Sigmoid colon (tissue), 7 donors: ENCODE results near the gene CUL7. TPM values are rescaled to one million over a fixed set of nuclear protein-coding genes. Genes with fewer than 3 reads are reported as not detected.

ENCODE experiments used
- DNase-seq: peaks from one replicate; pipeline ENCODE4 v3.0.0-alpha.2; 2019
- H3K27ac ChIP-seq, 4 donors: fragments of 200-600 bp; sonication (generic); one replicate each; pipeline ENCODE4 v1.5.1; 2016 to 2019; ENCODE audit warnings: mild to moderate bottlenecking in 1 of 4
- H3K27me3 ChIP-seq, 3 donors: fragments of 200-600 bp; sonication (generic); one replicate each; pipeline ENCODE4 v1.5.1; 2019; ENCODE audit warnings: mild to moderate bottlenecking in 1 of 3
- H3K36me3 ChIP-seq, 4 donors: fragments of 200-600 bp; sonication (generic); one replicate each; pipeline ENCODE4 v1.5.1; 2016 to 2019
- H3K4me1 ChIP-seq, 4 donors: fragments of 200-600 bp; sonication (generic); one replicate each; pipeline ENCODE4 v1.5.1; 2017 to 2019
- H3K4me3 ChIP-seq, 4 donors: fragments of 200-600 bp; sonication (generic); one replicate each; pipeline ENCODE4 v1.5.1; 2017 to 2019; ENCODE audit warnings: mild to moderate bottlenecking in 2 of 4, moderate library complexity in 1 of 4
- H3K9me3 ChIP-seq, 4 donors: fragments of 200-600 bp in 3 of 4; sonication (generic) in 3 of 4; one replicate each; pipeline versions ENCODE4 v1.5.1 to v1.6.1; 2013 to 2019
- EP300 ChIP-seq, 4 donors: sonication (generic); formaldehyde crosslinking; IDR thresholded peaks; one replicate each; pipeline ENCODE4 v1.6.1; 2017; ENCODE audit warnings: antibody characterized with exemption in 4 of 4
- POLR2A ChIP-seq, 2 donors: fragments of 450-650 bp; IDR thresholded peaks; one replicate each; pipeline ENCODE4 v1.6.1; 2016; ENCODE audit warnings: antibody characterized with exemption in 2 of 2, mild to moderate bottlenecking in 2 of 2, moderate library complexity in 2 of 2
- POLR2AphosphoS5 ChIP-seq, 4 donors: sonication (generic); formaldehyde crosslinking; IDR thresholded peaks; one replicate each; pipeline ENCODE4 v1.6.1; 2017; ENCODE audit warnings: antibody characterized with exemption in 4 of 4
- WGBS, 2 donors: extraction: QIAGEN DNeasy Blood & Tissue Kit; methylation state at CpG; one replicate each; pipeline ENCODE4 v1.1.7; 2013; 5-methylcytosine and 5-hydroxymethylcytosine counted together
- intact Hi-C: fragments of 100-400 bp; cut with DNase I; formaldehyde crosslinking; loops from one replicate; pipeline ENCODE4 v1.15.1; 2023
- polyA plus RNA-seq, 3 donors: library from polyadenylated mRNA; stranded (reverse); fragments of 200-250 nt; gene quantifications; one replicate each; pipeline ENCODE4 v1.2.3, GENCODE V29; 2013
- total RNA-seq, 4 donors: library from RNA; depleted of rRNA; stranded (reverse); fragments of >200 nt; gene quantifications; one replicate each; pipeline ENCODE4 v1.1.0, GENCODE V29; 2016
- TF ChIP-seq, protein P1 (sequence below), 4 experiments: fragments of 450-650 bp in 3 of 4; fragments of 200-600 bp in 1 of 4; IDR thresholded peaks; one replicate each; pipeline ENCODE4 v1.5.1; 2016 to 2019; ENCODE audit warnings: antibody characterized with exemption in 4 of 4, mild to moderate bottlenecking in 3 of 4, moderate library complexity in 2 of 4
- donor health status: healthy with polysubstance abuse.
- donor health status: Bipolar disorder and iron deficiency.
- donor health status: healthy.

CUL7 gene
- total and polyA plus RNA-seq, 7 donors, result 3.0 to 14.4 (median 10.3) TPM

- H3K9me3 ChIP-seq, result no peaks in the 10 kb centered on the region
- H3K4me1 ChIP-seq, result no peaks in the 10 kb centered on the region
- no peak overlapping the region for H3K27ac ChIP-seq
- H3K4me3 ChIP-seq, result no peak overlapping the region
- no peaks in the 10 kb centered on the region for H3K27me3 ChIP-seq
- TF ChIP-seq POLR2AphosphoS5 (IDR thresholded peaks at IDR 0.05) (no peak), POLR2A (IDR thresholded peaks at IDR 0.05) (no peak), EP300 (IDR thresholded peaks at IDR 0.05) (no peak)
- TF ChIP-seq, protein P1, sequence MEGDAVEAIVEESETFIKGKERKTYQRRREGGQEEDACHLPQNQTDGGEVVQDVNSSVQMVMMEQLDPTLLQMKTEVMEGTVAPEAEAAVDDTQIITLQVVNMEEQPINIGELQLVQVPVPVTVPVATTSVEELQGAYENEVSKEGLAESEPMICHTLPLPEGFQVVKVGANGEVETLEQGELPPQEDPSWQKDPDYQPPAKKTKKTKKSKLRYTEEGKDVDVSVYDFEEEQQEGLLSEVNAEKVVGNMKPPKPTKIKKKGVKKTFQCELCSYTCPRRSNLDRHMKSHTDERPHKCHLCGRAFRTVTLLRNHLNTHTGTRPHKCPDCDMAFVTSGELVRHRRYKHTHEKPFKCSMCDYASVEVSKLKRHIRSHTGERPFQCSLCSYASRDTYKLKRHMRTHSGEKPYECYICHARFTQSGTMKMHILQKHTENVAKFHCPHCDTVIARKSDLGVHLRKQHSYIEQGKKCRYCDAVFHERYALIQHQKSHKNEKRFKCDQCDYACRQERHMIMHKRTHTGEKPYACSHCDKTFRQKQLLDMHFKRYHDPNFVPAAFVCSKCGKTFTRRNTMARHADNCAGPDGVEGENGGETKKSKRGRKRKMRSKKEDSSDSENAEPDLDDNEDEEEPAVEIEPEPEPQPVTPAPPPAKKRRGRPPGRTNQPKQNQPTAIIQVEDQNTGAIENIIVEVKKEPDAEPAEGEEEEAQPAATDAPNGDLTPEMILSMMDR (IDR thresholded peaks at IDR 0.05), result no peak
- 88 to 91% methylated on average over 9 of the region's 9 CpGs for WGBS, 2 donors
- no peak for DNase-seq
- intact Hi-C loops, result no loop called here
- peaks cover 14 to 72% (median 27%) of the 10 kb centered on the region in 4 donors for H3K36me3 ChIP-seq
These were observed 14.9 kb downstream of the CUL7 start for GRCh38 chr6:43038727-43039126.

- DNase-seq, result no peak
- intact Hi-C loops, result no loop called here
- Histone ChIP-seq H3K27ac (no peak overlapping the region), H3K36me3 (peaks cover 13 to 72% (median 21%) of the 10 kb centered on the region in 4 donors), H3K4me3 (no peak overlapping the region), H3K9me3 (no peaks in the 10 kb centered on the region), H3K4me1 (no peaks in the 10 kb centered on the region), H3K27me3 (no peaks in the 10 kb centered on the region)
- 94 to 95% methylated on average over 9 of the region's 9 CpGs for WGBS, 2 donors
- TF ChIP-seq POLR2A (IDR thresholded peaks at IDR 0.05) (no peak), EP300 (IDR thresholded peaks at IDR 0.05) (no peak), POLR2AphosphoS5 (IDR thresholded peaks at IDR 0.05) (no peak)
- TF ChIP-seq, protein P1 (IDR thresholded peaks at IDR 0.05), result no peak
These were observed 15.9 kb downstream of the CUL7 start for GRCh38 chr6:43037706-43038105.

- Histone ChIP-seq H3K4me1 (no peaks in the 10 kb centered on the region), H3K4me3 (no peak overlapping the region), H3K27ac (no peak overlapping the region), H3K36me3 (peaks cover 13 to 72% (median 21%) of the 10 kb centered on the region in 4 donors), H3K27me3 (no peaks in the 10 kb centered on the region), H3K9me3 (no peaks in the 10 kb centered on the region)
- intact Hi-C loops, result no loop called here
- no peak for TF ChIP-seq POLR2A (IDR thresholded peaks at IDR 0.05)
- no peak for DNase-seq
- WGBS, 2 donors, result 89 to 92% methylated on average over 5 of the region's 5 CpGs
These were observed 16.5 kb downstream of the CUL7 start for GRCh38 chr6:43037197-43037596.

GRCh38 chr6:43036712-43037111 lies 16.9 kb downstream of the CUL7 start:
- TF ChIP-seq, protein P1 (IDR thresholded peaks at IDR 0.05), result no peak
- TF ChIP-seq POLR2AphosphoS5 (IDR thresholded peaks at IDR 0.05) (no peak), EP300 (IDR thresholded peaks at IDR 0.05) (no peak), POLR2A (IDR thresholded peaks at IDR 0.05) (no peak)
- 90 to 94% methylated on average over 9 of the region's 9 CpGs for WGBS, 2 donors

DNA sequence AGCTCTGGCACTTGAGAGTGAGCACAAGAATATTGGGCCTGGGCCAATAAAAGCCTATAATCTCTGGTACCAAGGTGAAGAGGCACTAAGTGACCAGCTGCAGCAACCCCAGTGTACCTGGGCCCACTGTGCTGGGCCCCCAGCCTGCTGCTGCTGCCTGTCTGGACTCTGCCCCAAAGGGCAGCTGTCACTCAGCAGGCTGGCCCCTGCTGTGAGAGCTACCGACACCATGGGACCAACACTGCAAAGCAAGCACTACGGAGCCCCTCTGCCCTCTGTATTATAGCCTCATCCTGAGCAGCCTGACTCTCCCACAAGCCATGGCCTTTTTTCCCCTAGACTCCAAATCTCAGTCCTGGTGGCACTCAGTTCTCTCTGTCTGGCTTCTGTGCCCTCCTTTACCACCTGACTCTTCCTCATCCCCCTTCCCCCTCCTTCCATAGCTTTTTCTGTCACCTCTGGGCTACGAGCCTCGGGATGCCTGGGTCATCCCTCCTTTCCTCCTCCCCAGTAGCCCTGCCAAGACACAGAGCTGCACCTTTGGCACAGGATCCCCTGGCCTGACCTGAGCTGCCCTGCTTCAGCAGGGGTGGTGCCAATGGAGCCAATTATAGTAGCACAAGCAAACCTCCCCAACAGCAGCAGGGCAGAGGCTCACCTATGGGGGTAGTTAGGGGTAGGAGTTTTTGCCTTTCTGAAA lies 18.0 kb downstream of the CUL7 start:
- 77 to 89% methylated on average over 4 of the region's 4 CpGs for WGBS, 2 donors
- H3K36me3 ChIP-seq, result peaks cover 13 to 77% (median 18%) of the 10 kb centered on the region in 4 donors
- no peaks in the 10 kb centered on the region for H3K4me1 ChIP-seq
- no peak overlapping the region for H3K27ac ChIP-seq
- no peak for DNase-seq
- TF ChIP-seq POLR2AphosphoS5 (IDR thresholded peaks at IDR 0.05) (no peak), EP300 (IDR thresholded peaks at IDR 0.05) (no peak), POLR2A (IDR thresholded peaks at IDR 0.05) (no peak)
- TF ChIP-seq, protein P1 (IDR thresholded peaks at IDR 0.05), result no peak
- intact Hi-C loops, result no loop called here
- H3K27me3 ChIP-seq, result no peaks in the 10 kb centered on the region
- no peaks in the 10 kb centered on the region for H3K9me3 ChIP-seq
- H3K4me3 ChIP-seq, result no peak overlapping the region

More at GRCh38 chr6:43036712-43037111, 16.9 kb downstream of the CUL7 start:
- H3K9me3 ChIP-seq, result no peaks in the 10 kb centered on the region
- H3K4me1 ChIP-seq, result no peaks in the 10 kb centered on the region
- intact Hi-C loops, result no loop called here
- H3K36me3 ChIP-seq, result peaks cover 13 to 74% (median 21%) of the 10 kb centered on the region in 4 donors
- H3K27me3 ChIP-seq, result no peaks in the 10 kb centered on the region
- H3K27ac ChIP-seq, result no peak overlapping the region
- DNase-seq, result no peak
- no peak overlapping the region for H3K4me3 ChIP-seq
